Measurements from ENCODE around the gene PDE6A.

DNA sequence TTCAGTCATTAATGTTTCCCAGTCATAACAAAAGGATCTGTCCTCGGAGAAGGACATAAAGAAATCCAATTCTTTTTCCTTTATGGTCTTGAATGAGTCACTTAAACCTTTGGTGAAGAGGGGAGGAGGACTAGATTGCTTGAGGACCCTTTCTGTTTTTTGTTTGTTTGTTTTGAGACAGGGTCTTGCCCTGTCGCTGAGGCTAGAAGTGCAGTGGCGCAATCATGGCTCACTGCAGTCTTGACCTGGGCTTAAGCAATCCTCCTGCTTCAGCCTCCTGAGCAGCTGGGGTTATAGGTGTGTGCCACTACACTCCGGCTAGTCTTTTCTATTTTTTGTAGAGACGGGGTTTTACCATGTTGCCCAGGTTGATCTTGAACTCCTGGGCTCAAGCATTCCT, 43.5 kb upstream of the PDE6A start:
- no peak for TF ChIP-seq POLR2A (IDR thresholded peaks at IDR 0.05; ENCODE audit: low read length)
- no peak for TF ChIP-seq GATA1 (IDR thresholded peaks at IDR 0.05; ENCODE audit: low read depth, low read length)

Measured in erythroblast (primary cell).